Liver (tissue), 9 donors: ENCODE measurements around the gene FBXO24. TPM values are rescaled to one million over a fixed set of nuclear protein-coding genes. Genes with fewer than 3 reads are reported as not detected.

ENCODE experiments used
- DNase-seq: peaks from one replicate; pipeline ENCODE4 v3.0.0-alpha.2; 2017; ENCODE audit warnings: low spot score
- H3K27ac ChIP-seq, 2 donors: one replicate each; pipeline ENCODE4 v1.7.0; 2013; ENCODE audit warnings: inconsistent platforms in 2 of 2, low read length in 2 of 2, control low read depth in 1 of 2, low read depth in 1 of 2, mild to moderate bottlenecking in 1 of 2
- H3K27me3 ChIP-seq, 4 donors: one replicate each; pipeline versions ENCODE4 v1.6.1 to v1.7.0; 2013; ENCODE audit warnings: low read length in 3 of 4, inconsistent platforms in 1 of 4, mild to moderate bottlenecking in 1 of 4, moderate library complexity in 1 of 4; ENCODE audit not compliant: control insufficient read depth in 4 of 4, insufficient read depth in 4 of 4
- H3K36me3 ChIP-seq, 4 donors: one replicate each; pipeline versions ENCODE4 v1.6.1 to v1.7.0; 2013; ENCODE audit warnings: low read length in 3 of 4, mild to moderate bottlenecking in 3 of 4, low read depth in 1 of 4, moderate library complexity in 1 of 4; ENCODE audit not compliant: control insufficient read depth in 4 of 4, insufficient read depth in 3 of 4
- H3K4me1 ChIP-seq, 4 donors: one replicate each; pipeline versions ENCODE4 v1.6.1 to v1.7.0; 2013; ENCODE audit warnings: low read length in 3 of 4, mild to moderate bottlenecking in 3 of 4, moderate library complexity in 1 of 4; ENCODE audit not compliant: control insufficient read depth in 4 of 4, insufficient read depth in 4 of 4
- H3K4me3 ChIP-seq, 3 donors: one replicate each; pipeline versions ENCODE4 v1.6.1 to v1.7.0; 2013; ENCODE audit warnings: low read length in 3 of 3, control low read depth in 1 of 3, low read depth in 1 of 3, mild to moderate bottlenecking in 1 of 3
- H3K9ac ChIP-seq, 2 donors: one replicate each; pipeline ENCODE4 v1.7.0; 2013; ENCODE audit warnings: low read length in 2 of 2, mild to moderate bottlenecking in 2 of 2, moderate library complexity in 2 of 2, control low read depth in 1 of 2, low read depth in 1 of 2
- H3K9me3 ChIP-seq, 4 donors: one replicate each; pipeline versions ENCODE4 v1.6.1 to v1.7.0; 2013; ENCODE audit warnings: low read length in 3 of 4; ENCODE audit not compliant: control insufficient read depth in 4 of 4
- ATF3 ChIP-seq: IDR thresholded peaks from 2 replicates; pipeline ENCODE4 v1.6.1; 2016; ENCODE audit warnings: antibody characterized with exemption
- CTCF ChIP-seq: fragments of 150-350 bp; IDR thresholded peaks from 2 replicates; pipeline ENCODE4 v1.5.1; 2017; ENCODE audit warnings: improper control_type of control experiment, low read depth, low read length; ENCODE audit not compliant: missing input control
- EGR1 ChIP-seq, 2 donors: IDR thresholded peaks; 2 replicates each; pipeline ENCODE4 v1.6.1; 2016 to 2018; ENCODE audit warnings: antibody characterized with exemption in 2 of 2, low read depth in 2 of 2
- FOXA1 ChIP-seq: IDR thresholded peaks from 2 replicates; pipeline ENCODE4 v1.6.1; 2016; ENCODE audit warnings: antibody characterized with exemption
- FOXA2 ChIP-seq: IDR thresholded peaks from 2 replicates; pipeline ENCODE4 v1.6.1; 2016; ENCODE audit warnings: antibody characterized with exemption
- HNF4A ChIP-seq, 2 donors: conservative IDR thresholded peaks; 2 replicates each; pipeline ENCODE4 v1.6.1; 2016; ENCODE audit warnings: antibody characterized with exemption in 2 of 2, mild to moderate bottlenecking in 2 of 2
- HNF4G ChIP-seq: IDR thresholded peaks from 2 replicates; pipeline ENCODE4 v1.6.1; 2016; ENCODE audit warnings: antibody characterized with exemption
- JUND ChIP-seq, 2 donors: IDR thresholded peaks; 2 replicates each; pipeline ENCODE4 v1.6.1; 2016; ENCODE audit warnings: antibody characterized with exemption in 2 of 2
- MAX ChIP-seq: IDR thresholded peaks from 2 replicates; pipeline ENCODE4 v1.6.1; 2016; ENCODE audit warnings: antibody characterized with exemption
- NR2F2 ChIP-seq: IDR thresholded peaks from 2 replicates; pipeline ENCODE4 v1.6.1; 2016; ENCODE audit warnings: antibody characterized with exemption
- RAD21 ChIP-seq, 2 donors: IDR thresholded peaks; 2 replicates each; pipeline ENCODE4 v1.6.1; 2016; ENCODE audit warnings: antibody characterized with exemption in 2 of 2, mild to moderate bottlenecking in 2 of 2
- REST ChIP-seq: IDR thresholded peaks from 2 replicates; pipeline ENCODE4 v1.6.1; 2016; ENCODE audit warnings: antibody characterized with exemption, mild to moderate bottlenecking
- RXRA ChIP-seq, 2 donors: IDR thresholded peaks; 2 replicates each; pipeline ENCODE4 v1.6.1; 2017 to 2018; ENCODE audit warnings: antibody characterized with exemption in 2 of 2, mild to moderate bottlenecking in 1 of 2
- SP1 ChIP-seq: IDR thresholded peaks from 2 replicates; pipeline ENCODE4 v1.6.1; 2018; ENCODE audit warnings: antibody characterized with exemption, mild to moderate bottlenecking
- TAF1 ChIP-seq: conservative IDR thresholded peaks from 2 replicates; pipeline ENCODE4 v1.6.1; 2016; ENCODE audit warnings: antibody characterized with exemption, mild to moderate bottlenecking
- YY1 ChIP-seq: IDR thresholded peaks from 2 replicates; pipeline ENCODE4 v1.6.1; 2016; ENCODE audit warnings: antibody characterized with exemption, mild to moderate bottlenecking
- ZBTB33 ChIP-seq: IDR thresholded peaks from 2 replicates; pipeline ENCODE4 v1.6.1; 2016; ENCODE audit warnings: antibody characterized with exemption
- WGBS: extraction: QIAGEN DNeasy Blood & Tissue Kit; methylation state at CpG from one replicate; pipeline ENCODE4 v1.1.7; 2013; 5-methylcytosine and 5-hydroxymethylcytosine counted together
- polyA plus RNA-seq, 2 donors: library from polyadenylated mRNA; stranded (reverse) in 1 of 2; unstranded in 1 of 2; fragments of 200-250 nt in 1 of 2; fragments of >200 nt in 1 of 2; fragmentation: Nextera tagmentation in 1 of 2; extraction: Ambion mirVana in 1 of 2; gene quantifications; one replicate each; pipeline versions ENCODE4 v1.2.1 to v1.2.3, GENCODE V29; 2013 to 2015
- total RNA-seq, 2 donors: library from RNA; depleted of rRNA; stranded (reverse); fragments of >200 nt; gene quantifications; one replicate each; pipeline ENCODE4 v1.2.3, GENCODE V29; 2014
- donor health status: healthy.
- donor health status: healthy.
- donor health status: healthy.
- donor health status: healthy.
- donor health status: healthy.

Gene FBXO24
- total and polyA plus RNA-seq, 4 donors: 0.25 to 1.3 (median 0.50) TPM

- Histone ChIP-seq H3K9ac (no peak overlapping the region), H3K27me3 (no peaks in the 10 kb centered on the region), H3K36me3 (peaks cover 5 to 51% (median 45%) of the 10 kb centered on the region in 4 donors), H3K9me3 (no peaks in the 10 kb centered on the region), H3K4me3 (no peak overlapping the region), H3K4me1 (peaks cover 0 to 22% (median 13%) of the 10 kb centered on the region in 4 donors), H3K27ac (no peak overlapping the region)
- no peak for DNase-seq
- 82% methylated on average over 5 of the region's 5 CpGs for WGBS
- no peak for TF ChIP-seq HNF4A (conservative IDR thresholded peaks at IDR 0.05)
- no peak for TF ChIP-seq HNF4G
- no peak for TF ChIP-seq REST
- TF ChIP-seq RAD21 (IDR thresholded peaks at IDR 0.05): no peak
- no peak for TF ChIP-seq SP1
- TF ChIP-seq YY1: no peak
- no peak for TF ChIP-seq FOXA1
- no peak for TF ChIP-seq EGR1 (IDR thresholded peaks at IDR 0.05; ENCODE audit: low read depth in 2 of 2)
- no peak for TF ChIP-seq FOXA2
- no peak for TF ChIP-seq RXRA (IDR thresholded peaks at IDR 0.05)
- TF ChIP-seq CTCF: no peak
- TF ChIP-seq MAX: no peak
- no peak for TF ChIP-seq TAF1
- no peak for TF ChIP-seq NR2F2
- TF ChIP-seq ATF3: no peak
- no peak for TF ChIP-seq JUND (IDR thresholded peaks at IDR 0.05)
- TF ChIP-seq ZBTB33: no peak
Observed at GRCh38 chr7:100555701-100556100, 30.4 kb upstream of the FBXO24 start.

GRCh38 chr7:100556541-100556940 is 29.6 kb upstream of the FBXO24 start:
- no peaks in the 10 kb centered on the region for H3K9me3 ChIP-seq
- H3K27me3 ChIP-seq: no peaks in the 10 kb centered on the region
- peak in 1 of 2 donors; percentile 8 for TF ChIP-seq RAD21 (IDR thresholded peaks at IDR 0.05)
- TF ChIP-seq HNF4A (conservative IDR thresholded peaks at IDR 0.05): no peak
- DNase-seq: no peak
- peaks cover 7 to 51% (median 46%) of the 10 kb centered on the region in 4 donors for H3K36me3 ChIP-seq
- H3K4me3 ChIP-seq: no peak overlapping the region
- H3K9ac ChIP-seq: no peak overlapping the region
- H3K27ac ChIP-seq: peak overlapping the region in 1 of 2 donors; percentile 30
- WGBS: 50% methylated on average over 4 of the region's 4 CpGs
- H3K4me1 ChIP-seq: peaks cover 0 to 26% (median 16%) of the 10 kb centered on the region in 4 donors
